Measurements from ENCODE around the gene KHSRP.

Gene KHSRP

DNA sequence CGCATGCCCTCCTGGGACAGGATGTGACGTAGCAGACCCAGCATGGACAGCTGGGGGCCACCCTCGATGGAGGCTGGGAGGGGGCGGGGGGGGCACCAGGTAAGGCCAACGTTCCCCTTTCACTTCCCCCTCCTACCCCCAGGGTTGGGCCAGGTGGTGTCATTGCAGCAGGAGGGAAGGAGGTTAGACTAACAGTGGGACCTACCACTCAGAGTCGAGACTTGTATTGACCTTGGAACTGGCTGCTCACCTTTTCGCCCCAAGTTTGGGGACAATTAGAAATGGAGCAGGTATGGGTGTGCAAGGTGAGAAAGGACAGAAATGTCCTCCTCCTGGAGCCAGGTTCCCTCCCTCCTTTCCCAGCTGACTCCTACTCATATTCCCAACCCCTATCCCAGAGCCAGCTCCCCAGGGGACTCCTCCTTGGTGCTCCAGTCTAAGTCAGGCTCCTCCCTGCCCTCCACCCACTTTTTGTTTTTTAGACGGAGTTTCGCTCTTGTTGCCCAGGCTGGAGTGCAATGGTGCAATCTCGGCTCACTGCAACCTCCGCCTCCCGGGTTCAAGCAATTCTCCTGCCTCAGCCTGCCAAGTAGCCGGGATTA lies 17.6 kb upstream of the KHSRP start:
- DNase-seq (ENCODE audit: low spot score): no peak
- in situ Hi-C loops (cut with MboI; ENCODE audit: low sequenced_read_pairs, unreplicated experiment): no loop called here
- TF ChIP-seq, protein P1, sequence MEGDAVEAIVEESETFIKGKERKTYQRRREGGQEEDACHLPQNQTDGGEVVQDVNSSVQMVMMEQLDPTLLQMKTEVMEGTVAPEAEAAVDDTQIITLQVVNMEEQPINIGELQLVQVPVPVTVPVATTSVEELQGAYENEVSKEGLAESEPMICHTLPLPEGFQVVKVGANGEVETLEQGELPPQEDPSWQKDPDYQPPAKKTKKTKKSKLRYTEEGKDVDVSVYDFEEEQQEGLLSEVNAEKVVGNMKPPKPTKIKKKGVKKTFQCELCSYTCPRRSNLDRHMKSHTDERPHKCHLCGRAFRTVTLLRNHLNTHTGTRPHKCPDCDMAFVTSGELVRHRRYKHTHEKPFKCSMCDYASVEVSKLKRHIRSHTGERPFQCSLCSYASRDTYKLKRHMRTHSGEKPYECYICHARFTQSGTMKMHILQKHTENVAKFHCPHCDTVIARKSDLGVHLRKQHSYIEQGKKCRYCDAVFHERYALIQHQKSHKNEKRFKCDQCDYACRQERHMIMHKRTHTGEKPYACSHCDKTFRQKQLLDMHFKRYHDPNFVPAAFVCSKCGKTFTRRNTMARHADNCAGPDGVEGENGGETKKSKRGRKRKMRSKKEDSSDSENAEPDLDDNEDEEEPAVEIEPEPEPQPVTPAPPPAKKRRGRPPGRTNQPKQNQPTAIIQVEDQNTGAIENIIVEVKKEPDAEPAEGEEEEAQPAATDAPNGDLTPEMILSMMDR (IDR thresholded peaks at IDR 0.05; ENCODE audit: borderline replicate concordance, control extremely low read depth, extremely low read depth, insufficient read depth, missing control alignments): no peak

DNA sequence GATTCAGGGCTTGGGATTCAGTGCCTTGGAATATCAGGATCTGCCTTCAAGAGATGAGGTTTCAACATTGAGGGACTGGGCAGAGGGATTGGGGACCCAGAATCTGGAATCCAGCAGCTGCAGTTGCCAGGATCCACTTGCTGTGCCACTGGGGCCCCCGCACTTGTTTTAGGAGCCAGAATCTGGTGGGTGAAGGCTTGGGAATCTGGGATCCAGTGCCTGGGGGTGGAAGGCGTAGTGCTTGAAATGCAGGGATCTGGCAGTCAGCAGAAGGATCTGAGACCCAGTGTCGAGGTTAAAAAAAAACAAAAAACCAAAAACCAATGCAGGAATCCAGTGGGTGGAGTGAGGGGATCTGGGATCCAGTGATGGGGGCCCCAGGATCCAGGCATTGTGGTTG lies 16.3 kb upstream of the KHSRP start:
- DNase-seq (ENCODE audit: low spot score): no peak
- in situ Hi-C loops (cut with MboI; ENCODE audit: low sequenced_read_pairs, unreplicated experiment): no loop called here
- TF ChIP-seq, protein P1 (IDR thresholded peaks at IDR 0.05; ENCODE audit: borderline replicate concordance, control extremely low read depth, extremely low read depth, insufficient read depth, missing control alignments): no peak

DNA sequence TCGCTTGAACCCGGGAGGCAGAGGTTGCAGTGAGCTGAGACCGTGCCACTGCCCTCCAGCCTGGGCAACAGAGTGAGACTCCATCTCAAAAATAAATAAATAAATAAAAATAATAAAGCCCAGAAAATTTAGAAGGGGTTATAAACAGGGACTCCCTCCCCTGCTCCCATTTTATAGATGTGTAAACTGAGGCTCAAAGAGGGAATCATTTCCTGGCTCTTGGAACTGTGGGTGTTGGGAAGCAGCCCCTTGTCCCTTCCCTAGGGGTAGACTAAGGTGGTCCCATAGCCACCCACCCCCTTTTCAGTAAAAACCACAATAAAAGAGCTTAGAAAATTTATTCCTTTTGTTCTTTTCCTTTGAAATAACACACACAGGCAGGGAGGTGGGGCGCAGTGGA lies 15.1 kb upstream of the KHSRP start:
- TF ChIP-seq, protein P1 (IDR thresholded peaks at IDR 0.05; ENCODE audit: borderline replicate concordance, control extremely low read depth, extremely low read depth, insufficient read depth, missing control alignments): no peak
- in situ Hi-C loops (cut with MboI; ENCODE audit: low sequenced_read_pairs, unreplicated experiment): no loop called here
- no peak for DNase-seq (ENCODE audit: low spot score)

DNA sequence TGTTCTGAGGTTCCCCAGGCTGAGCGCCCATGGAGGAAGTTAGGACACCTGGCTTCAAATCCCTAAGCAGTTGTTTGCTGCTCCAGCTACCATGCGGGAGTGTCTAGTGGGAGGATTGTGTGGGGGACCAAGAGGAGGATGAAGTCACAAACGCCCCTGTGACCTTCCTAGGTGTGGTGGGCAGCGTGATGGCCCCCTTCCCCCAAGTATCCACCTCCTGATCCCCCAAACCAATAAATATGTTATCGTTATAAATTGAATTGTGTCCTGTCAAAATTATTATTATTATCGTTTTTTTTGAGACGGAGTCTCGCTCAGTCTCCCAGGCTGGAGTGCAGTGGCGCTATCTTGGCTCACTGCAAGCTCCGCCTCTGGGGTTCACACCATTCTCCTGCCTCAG lies 9.1 kb upstream of the KHSRP start, which contains the start of gene SLC25A41:
Gene SLC25A41, minus strand, starts transcription at position 101 of the 400 bp plus-strand sequence. Its CDS starts 70 bp downstream, at position 31.
- DNase-seq (ENCODE audit: low spot score): no peak
- TF ChIP-seq, protein P1 (IDR thresholded peaks at IDR 0.05; ENCODE audit: borderline replicate concordance, control extremely low read depth, extremely low read depth, insufficient read depth, missing control alignments): no peak
- in situ Hi-C loops (cut with MboI; ENCODE audit: low sequenced_read_pairs, unreplicated experiment): no loop called here

DNA sequence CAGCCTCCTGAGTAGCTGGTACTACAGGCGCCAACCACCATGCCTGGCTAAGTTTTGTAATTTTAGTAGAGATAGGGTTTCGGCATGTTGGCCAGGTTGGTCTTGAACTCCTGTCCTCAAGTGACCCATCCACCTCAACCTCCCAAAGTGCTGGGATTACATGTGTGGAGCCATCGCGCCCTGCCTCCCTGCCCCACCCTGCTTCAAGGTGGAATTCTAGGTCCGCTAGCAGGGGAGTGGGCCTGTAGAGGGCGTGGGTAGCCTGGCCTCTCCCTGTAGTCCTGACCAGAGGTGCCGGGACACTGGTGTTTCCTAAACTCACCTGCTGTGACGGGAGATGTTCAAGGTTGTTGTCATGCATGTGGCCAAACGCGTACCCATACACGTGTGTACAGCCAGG lies 8.6 kb upstream of the KHSRP start:
- TF ChIP-seq, protein P1 (IDR thresholded peaks at IDR 0.05; ENCODE audit: borderline replicate concordance, control extremely low read depth, extremely low read depth, insufficient read depth, missing control alignments): no peak
- no peak for DNase-seq (ENCODE audit: low spot score)
- in situ Hi-C loops (cut with MboI; ENCODE audit: low sequenced_read_pairs, unreplicated experiment): no loop called here

DNA sequence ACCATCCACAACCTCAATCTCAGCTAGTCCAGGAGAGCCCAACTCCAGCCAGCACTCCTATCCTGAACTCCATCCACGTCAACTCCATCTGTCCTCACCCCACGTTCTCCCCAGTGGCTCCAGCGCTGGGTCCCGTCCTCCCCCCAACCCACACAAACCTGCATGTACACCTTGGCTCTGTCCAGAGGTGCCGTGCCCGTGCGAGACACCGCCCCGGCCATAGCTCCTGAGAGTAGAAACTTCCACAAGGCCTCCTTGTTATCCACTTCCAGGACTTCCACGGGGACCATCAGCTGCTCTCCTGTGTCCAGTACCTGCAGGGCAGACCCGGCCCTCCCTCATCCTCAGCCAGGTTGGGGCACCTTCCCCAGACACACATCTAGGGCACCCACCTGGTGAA lies 7.3 kb upstream of the KHSRP start:
- in situ Hi-C loops (cut with MboI; ENCODE audit: low sequenced_read_pairs, unreplicated experiment): no loop called here
- TF ChIP-seq, protein P1 (IDR thresholded peaks at IDR 0.05; ENCODE audit: borderline replicate concordance, control extremely low read depth, extremely low read depth, insufficient read depth, missing control alignments): no peak
- no peak for DNase-seq (ENCODE audit: low spot score)
